ENCODE measurements around the gene FOXN3.

DNA sequence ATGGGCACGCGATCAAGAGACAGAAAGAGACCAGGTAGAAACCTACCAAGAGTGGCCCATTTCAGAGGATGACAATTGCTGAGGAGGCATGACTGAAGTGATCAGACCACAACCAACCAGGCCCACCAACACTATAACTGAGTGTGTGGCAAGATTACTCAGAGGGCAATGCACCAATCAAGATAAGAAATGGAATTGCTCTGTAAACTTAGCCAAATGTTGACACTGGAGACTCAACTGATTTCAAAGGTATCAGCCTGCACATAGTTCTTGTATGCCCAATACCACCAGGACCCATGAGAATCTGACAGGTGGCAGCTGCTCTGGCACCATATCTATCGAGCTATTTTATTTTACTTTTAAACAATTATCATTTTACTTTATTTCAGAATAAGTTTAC is 128.9 kb downstream of the FOXN3 start:
- TF ChIP-seq, protein P1, sequence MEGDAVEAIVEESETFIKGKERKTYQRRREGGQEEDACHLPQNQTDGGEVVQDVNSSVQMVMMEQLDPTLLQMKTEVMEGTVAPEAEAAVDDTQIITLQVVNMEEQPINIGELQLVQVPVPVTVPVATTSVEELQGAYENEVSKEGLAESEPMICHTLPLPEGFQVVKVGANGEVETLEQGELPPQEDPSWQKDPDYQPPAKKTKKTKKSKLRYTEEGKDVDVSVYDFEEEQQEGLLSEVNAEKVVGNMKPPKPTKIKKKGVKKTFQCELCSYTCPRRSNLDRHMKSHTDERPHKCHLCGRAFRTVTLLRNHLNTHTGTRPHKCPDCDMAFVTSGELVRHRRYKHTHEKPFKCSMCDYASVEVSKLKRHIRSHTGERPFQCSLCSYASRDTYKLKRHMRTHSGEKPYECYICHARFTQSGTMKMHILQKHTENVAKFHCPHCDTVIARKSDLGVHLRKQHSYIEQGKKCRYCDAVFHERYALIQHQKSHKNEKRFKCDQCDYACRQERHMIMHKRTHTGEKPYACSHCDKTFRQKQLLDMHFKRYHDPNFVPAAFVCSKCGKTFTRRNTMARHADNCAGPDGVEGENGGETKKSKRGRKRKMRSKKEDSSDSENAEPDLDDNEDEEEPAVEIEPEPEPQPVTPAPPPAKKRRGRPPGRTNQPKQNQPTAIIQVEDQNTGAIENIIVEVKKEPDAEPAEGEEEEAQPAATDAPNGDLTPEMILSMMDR (IDR thresholded peaks at IDR 0.05): no peak
- no peak for TF ChIP-seq POLR2AphosphoS5 (IDR thresholded peaks at IDR 0.05; ENCODE audit: low read depth, low read length)
